Peyer's patch (tissue), 4 donors: ENCODE measurements around the gene MTF1.
"Not testable (repeated sequence)": the region's sequence is repeated elsewhere in the genome, so short reads cannot be mapped to it uniquely, and the experiment has no call there.

Experiments
- POLR2A ChIP-seq, 2 donors: fragments of 450-650 bp; IDR thresholded peaks; one replicate each; pipeline ENCODE4 v1.5.1; 2017; ENCODE audit warnings: antibody characterized with exemption in 2 of 2, mild to moderate bottlenecking in 2 of 2, moderate library complexity in 2 of 2
- TF ChIP-seq, protein P1 (sequence below), 6 experiments: fragments of 450-650 bp in 4 of 6; fragments of 200-600 bp in 2 of 6; sonication (generic) in 1 of 6; IDR thresholded peaks; one replicate each; pipeline ENCODE4 v1.5.1; 2017 to 2019; ENCODE audit warnings: antibody characterized with exemption in 6 of 6, mild to moderate bottlenecking in 3 of 6, moderate library complexity in 1 of 6

DNA sequence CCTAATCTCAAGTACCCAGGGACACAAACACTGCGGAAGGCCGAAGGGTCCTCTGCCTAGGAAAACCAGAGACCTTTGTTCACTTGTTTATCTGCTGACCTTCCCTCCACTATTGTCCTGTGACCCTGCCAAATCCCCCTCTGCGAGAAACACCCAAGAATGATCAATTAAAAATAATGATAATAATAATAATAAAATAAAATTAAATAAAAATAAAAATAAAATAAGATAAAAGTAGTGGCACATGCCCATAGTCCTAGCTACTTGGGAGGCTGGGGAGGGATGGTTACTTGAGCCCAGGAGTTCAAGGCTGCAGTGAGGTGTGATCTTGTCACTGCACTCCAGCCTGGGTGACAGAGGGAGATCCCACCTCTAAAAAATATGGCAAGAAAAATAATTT is 38.2 kb upstream of the MTF1 start:
- TF ChIP-seq, protein P1, sequence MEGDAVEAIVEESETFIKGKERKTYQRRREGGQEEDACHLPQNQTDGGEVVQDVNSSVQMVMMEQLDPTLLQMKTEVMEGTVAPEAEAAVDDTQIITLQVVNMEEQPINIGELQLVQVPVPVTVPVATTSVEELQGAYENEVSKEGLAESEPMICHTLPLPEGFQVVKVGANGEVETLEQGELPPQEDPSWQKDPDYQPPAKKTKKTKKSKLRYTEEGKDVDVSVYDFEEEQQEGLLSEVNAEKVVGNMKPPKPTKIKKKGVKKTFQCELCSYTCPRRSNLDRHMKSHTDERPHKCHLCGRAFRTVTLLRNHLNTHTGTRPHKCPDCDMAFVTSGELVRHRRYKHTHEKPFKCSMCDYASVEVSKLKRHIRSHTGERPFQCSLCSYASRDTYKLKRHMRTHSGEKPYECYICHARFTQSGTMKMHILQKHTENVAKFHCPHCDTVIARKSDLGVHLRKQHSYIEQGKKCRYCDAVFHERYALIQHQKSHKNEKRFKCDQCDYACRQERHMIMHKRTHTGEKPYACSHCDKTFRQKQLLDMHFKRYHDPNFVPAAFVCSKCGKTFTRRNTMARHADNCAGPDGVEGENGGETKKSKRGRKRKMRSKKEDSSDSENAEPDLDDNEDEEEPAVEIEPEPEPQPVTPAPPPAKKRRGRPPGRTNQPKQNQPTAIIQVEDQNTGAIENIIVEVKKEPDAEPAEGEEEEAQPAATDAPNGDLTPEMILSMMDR (IDR thresholded peaks at IDR 0.05): not testable (repeated sequence)
- not testable (repeated sequence) for TF ChIP-seq POLR2A (IDR thresholded peaks at IDR 0.05)
